GM13977 (cell line): ENCODE data around the gene CDR2L.
"Not testable (repeated sequence)": the region's sequence is repeated elsewhere in the genome, so short reads cannot be mapped to it uniquely, and the experiment has no call there.

Source experiments
- DNase-seq: peaks from one replicate; pipeline ENCODE4 v3.0.0; 2012; ENCODE audit warnings: low spot score
- in situ Hi-C: fragments of 300-500 bp; cut with MboI; formaldehyde crosslinking; loops from one replicate; pipeline ENCODE4 v1.12.0; 2022; ENCODE audit warnings: low sequenced_read_pairs, low pct_unique_long_range_greater_than_20kb, mixed read lengths, inconsistent platforms; ENCODE audit not compliant: unreplicated experiment
- TF ChIP-seq, protein P1 (sequence below): IDR thresholded peaks from 2 replicates; pipeline ENCODE4 v1.5.1; 2012; ENCODE audit warnings: mild to moderate bottlenecking, control low read depth; ENCODE audit not compliant: insufficient read depth; ENCODE audit errors: extremely low read depth, missing control alignments

CDR2L gene

DNA sequence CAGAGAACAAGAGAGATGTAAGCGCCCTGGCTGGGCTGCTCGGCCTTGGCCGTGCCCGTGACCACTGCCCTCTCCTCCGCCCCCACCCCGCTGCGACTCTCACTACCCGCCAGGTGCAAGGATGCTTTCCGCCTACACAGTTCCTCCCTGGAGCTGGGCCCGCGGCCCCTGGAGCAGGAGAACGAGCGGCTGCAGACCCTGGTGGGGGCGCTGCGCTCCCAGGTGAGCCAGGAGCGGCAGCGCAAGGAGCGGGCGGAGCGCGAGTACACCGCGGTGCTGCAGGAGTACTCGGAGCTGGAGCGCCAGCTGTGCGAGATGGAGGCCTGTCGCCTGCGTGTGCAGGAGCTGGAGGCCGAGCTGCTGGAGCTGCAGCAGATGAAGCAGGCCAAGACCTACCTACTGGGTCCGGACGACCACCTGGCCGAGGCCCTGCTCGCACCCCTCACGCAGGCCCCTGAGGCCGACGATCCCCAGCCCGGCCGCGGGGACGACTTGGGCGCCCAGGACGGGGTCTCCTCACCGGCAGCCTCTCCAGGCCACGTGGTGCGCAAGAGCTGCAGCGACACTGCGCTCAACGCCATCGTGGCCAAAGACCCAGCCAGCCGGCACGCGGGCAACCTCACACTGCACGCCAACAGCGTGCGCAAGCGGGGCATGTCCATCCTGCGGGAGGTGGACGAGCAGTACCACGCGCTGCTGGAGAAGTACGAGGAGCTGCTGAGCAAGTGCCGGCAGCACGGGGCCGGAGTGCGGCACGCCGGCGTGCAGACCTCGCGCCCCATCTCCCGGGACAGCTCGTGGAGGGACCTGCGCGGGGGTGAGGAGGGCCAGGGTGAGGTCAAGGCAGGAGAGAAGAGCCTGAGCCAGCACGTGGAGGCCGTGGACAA is 15.9 kb downstream of the CDR2L start:
- in situ Hi-C loops = no loop called here
- TF ChIP-seq, protein P1, sequence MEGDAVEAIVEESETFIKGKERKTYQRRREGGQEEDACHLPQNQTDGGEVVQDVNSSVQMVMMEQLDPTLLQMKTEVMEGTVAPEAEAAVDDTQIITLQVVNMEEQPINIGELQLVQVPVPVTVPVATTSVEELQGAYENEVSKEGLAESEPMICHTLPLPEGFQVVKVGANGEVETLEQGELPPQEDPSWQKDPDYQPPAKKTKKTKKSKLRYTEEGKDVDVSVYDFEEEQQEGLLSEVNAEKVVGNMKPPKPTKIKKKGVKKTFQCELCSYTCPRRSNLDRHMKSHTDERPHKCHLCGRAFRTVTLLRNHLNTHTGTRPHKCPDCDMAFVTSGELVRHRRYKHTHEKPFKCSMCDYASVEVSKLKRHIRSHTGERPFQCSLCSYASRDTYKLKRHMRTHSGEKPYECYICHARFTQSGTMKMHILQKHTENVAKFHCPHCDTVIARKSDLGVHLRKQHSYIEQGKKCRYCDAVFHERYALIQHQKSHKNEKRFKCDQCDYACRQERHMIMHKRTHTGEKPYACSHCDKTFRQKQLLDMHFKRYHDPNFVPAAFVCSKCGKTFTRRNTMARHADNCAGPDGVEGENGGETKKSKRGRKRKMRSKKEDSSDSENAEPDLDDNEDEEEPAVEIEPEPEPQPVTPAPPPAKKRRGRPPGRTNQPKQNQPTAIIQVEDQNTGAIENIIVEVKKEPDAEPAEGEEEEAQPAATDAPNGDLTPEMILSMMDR = no peak
- DNase-seq = peak; percentile 13

DNA sequence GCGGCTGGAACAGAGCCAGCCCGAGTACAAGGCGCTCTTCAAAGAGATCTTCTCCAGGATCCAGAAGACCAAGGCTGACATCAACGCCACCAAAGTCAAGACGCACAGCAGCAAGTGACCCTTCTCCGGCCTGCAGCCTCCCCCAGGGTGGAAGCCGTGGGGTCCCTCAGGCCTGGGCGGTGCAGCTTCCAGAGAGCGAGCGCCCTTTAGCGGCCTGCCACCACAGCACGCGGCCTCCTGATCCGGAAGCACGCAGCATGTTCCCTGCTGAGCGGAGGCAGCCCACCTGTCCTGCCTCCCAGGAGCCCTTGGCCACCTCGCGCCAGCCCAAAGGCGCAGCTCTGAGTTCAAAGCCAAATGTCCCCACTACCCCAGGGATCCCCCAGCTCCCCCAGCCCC is 16.5 kb downstream of the CDR2L start:
- in situ Hi-C loops = no loop called here
- no peak for DNase-seq
- TF ChIP-seq, protein P1 = no peak

DNA sequence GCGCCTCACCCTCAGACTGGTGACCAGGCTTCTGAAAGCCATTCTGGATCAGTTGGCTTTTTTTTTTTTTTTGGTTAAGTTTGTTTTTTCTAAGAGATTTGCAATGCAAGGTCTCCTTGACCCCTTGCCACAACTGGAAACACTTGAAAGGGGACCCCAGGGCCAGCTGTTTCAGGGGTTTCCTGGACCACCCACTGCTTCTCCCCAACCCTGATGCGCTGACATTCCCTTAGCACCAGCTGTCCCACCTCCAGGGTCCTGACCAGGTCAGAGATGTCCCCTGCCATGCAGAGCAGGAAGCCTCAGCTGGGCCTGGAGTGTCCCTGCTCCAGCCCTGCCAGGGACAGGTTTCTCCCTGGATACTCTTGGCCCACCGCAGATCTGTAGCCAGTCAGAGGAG is 16.9 kb downstream of the CDR2L start:
- DNase-seq = no peak
- TF ChIP-seq, protein P1 = no peak
- in situ Hi-C loops = no loop called here

DNA sequence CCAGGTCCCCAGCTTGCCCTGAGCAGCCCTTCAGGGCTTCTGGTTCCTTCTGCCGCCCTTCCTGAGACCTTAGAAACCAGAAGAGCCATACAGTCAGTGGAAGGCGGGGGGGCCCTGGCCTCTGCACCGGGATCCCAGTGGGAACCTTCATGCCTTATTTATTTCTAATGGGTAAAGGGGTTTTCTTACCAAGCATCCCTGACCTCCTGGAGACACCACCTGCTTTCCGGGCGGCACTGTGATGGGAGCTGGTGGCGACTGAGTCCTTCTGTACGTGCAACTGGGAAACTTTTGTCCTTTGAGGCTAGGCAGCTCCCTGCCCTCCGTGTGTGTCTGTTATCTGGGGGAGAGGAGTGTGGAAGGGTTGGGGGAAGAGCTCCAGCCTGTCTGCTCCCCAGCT is 17.9 kb downstream of the CDR2L start:
- DNase-seq = no peak
- TF ChIP-seq, protein P1 = no peak
- in situ Hi-C loops = no loop called here

DNA sequence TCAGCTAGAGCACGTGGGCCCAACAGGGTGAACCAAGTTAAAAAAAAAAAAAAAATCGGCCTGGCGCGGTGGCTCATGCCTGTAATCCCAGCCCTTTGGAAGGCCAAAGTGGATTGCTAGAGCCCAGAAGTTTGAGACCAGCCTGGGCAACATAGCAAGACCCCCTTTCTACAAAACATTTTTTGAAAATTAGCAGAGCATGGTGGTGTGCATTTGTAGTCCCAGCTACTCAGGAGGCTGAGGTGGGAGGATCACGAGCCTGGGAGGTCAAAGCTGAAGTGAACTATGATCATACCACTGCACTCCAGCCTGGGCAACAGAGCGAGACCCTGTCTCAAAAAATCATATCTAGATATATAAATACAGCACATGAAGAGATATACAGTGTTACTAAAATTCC is 18.7 kb downstream of the CDR2L start:
- in situ Hi-C loops, DNase-seq: not testable (repeated sequence)

DNA sequence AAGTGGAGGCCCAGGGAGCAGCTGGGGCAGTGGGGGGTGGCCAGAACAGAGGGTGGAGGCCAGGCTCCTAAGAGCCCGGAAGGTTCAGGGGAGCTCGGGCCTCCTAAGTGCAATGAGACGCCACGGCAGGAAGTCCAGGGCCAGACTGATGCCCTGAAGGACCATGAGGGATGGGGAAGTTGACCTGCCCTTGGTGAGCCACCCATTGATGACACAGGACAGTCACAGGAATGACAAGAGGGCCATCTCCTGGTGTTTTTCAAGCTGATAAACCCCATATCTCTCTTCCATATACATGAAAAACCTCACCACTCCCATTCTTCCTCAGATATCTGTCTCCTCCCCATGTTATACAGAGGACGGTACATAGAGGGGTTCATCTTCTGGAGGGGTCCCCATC is 19.2 kb downstream of the CDR2L start:
- DNase-seq = peak; percentile 42
- TF ChIP-seq, protein P1 = peak; percentile 4
- in situ Hi-C loops = no loop called here

DNA sequence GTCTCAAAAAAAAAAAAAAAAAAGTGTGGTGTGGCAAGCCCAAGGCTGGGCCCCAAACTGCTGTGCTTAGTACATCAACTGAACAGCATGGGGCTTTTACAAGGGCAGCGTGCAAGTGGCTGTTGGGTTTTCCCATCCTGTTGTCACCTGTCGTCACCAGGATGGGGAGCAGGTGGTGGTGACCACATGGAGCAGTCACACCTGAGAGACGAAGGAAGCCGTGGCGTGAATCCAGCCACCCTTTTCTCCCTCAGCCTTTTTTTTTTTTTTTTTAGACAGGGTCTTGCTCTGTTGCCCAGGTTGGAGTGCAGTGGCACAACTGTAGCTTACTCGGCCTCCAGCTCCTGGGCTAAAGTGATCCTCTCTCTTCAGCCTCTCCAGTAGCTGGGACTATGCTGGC is 20.9 kb downstream of the CDR2L start:
- in situ Hi-C loops = no loop called here
- DNase-seq = peak; percentile 44
- TF ChIP-seq, protein P1 = no peak
